Ishikawa (cell line): Measurements from ENCODE around the gene ST14.

ENCODE experiments used
- REST ChIP-seq: IDR thresholded peaks from 2 replicates; pipeline ENCODE4 v1.6.1; 2012; ENCODE audit warnings: low read depth, mild to moderate bottlenecking
- YY1 ChIP-seq: IDR thresholded peaks from 2 replicates; pipeline ENCODE4 v1.6.1; 2012; ENCODE audit warnings: low read depth
- ZBTB7A ChIP-seq: IDR thresholded peaks from 2 replicates; pipeline ENCODE4 v1.6.1; 2012; ENCODE audit warnings: low read depth

GRCh38 chr11:130167146-130167545 is 7.6 kb downstream of the ST14 start:
- TF ChIP-seq ZBTB7A (no peak), REST (no peak), YY1 (no peak)
